Measurements from ENCODE around the gene COX7B. TPM values are rescaled to one million over a fixed set of nuclear protein-coding genes. Genes with fewer than 3 reads are reported as not detected.

The COX7B gene
- total RNA-seq, 1 experiment from 2014 or later: 245 TPM

GRCh38 chrX:77953302-77953701 lies 54.0 kb downstream of the COX7B start:
- intact Hi-C loops (cut with micrococcal nuclease): no loop called here
- TF ChIP-seq, protein P1, sequence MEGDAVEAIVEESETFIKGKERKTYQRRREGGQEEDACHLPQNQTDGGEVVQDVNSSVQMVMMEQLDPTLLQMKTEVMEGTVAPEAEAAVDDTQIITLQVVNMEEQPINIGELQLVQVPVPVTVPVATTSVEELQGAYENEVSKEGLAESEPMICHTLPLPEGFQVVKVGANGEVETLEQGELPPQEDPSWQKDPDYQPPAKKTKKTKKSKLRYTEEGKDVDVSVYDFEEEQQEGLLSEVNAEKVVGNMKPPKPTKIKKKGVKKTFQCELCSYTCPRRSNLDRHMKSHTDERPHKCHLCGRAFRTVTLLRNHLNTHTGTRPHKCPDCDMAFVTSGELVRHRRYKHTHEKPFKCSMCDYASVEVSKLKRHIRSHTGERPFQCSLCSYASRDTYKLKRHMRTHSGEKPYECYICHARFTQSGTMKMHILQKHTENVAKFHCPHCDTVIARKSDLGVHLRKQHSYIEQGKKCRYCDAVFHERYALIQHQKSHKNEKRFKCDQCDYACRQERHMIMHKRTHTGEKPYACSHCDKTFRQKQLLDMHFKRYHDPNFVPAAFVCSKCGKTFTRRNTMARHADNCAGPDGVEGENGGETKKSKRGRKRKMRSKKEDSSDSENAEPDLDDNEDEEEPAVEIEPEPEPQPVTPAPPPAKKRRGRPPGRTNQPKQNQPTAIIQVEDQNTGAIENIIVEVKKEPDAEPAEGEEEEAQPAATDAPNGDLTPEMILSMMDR (IDR thresholded peaks at IDR 0.05; ENCODE audit: unreplicated experiment): no peak
- BruUV-seq (replicated peaks): no TSS peak
- Mint-ChIP-seq H3K4me1 (ENCODE audit: insufficient read depth, unreplicated experiment) (no peaks in the 10 kb centered on the region), H3K27ac (ENCODE audit: low read depth, unreplicated experiment) (no peak overlapping the region), H3K36me3 (ENCODE audit: insufficient read depth, unreplicated experiment) (no peaks in the 10 kb centered on the region), H3K27me3 (ENCODE audit: insufficient read depth, unreplicated experiment) (no peaks in the 10 kb centered on the region), H3K9me3 (ENCODE audit: unreplicated experiment) (peaks cover 4% of the 10 kb centered on the region), H3K4me3 (ENCODE audit: unreplicated experiment) (no peak overlapping the region)
- ChIA-PET CTCF (interaction anchor here (0.5 to 1.0 kb wide), 4 partner anchors 10 to 72 kb away, joined by 4 to 6 read pairs (median 4); no protein-coding TSS in a partner anchor), POLR2A (no interaction called here)
- DNase-seq (ENCODE audit: unreplicated experiment): no peak

GRCh38 chrX:77953708-77954107 lies 54.4 kb downstream of the COX7B start:
- Mint-ChIP-seq H3K4me1 (ENCODE audit: insufficient read depth, unreplicated experiment) (no peaks in the 10 kb centered on the region), H3K27me3 (ENCODE audit: insufficient read depth, unreplicated experiment) (no peaks in the 10 kb centered on the region), H3K9me3 (ENCODE audit: unreplicated experiment) (peaks cover 5% of the 10 kb centered on the region), H3K4me3 (ENCODE audit: unreplicated experiment) (no peak overlapping the region), H3K27ac (ENCODE audit: low read depth, unreplicated experiment) (no peak overlapping the region), H3K36me3 (ENCODE audit: insufficient read depth, unreplicated experiment) (no peaks in the 10 kb centered on the region)
- no peak for DNase-seq (ENCODE audit: unreplicated experiment)
- ChIA-PET CTCF (interaction anchor here (0.5 to 1.0 kb wide), 4 partner anchors 9 to 71 kb away, joined by 4 to 6 read pairs (median 4); no protein-coding TSS in a partner anchor), POLR2A (no interaction called here)
- BruUV-seq (replicated peaks): no TSS peak
- TF ChIP-seq, protein P1 (IDR thresholded peaks at IDR 0.05; ENCODE audit: unreplicated experiment): no peak
- intact Hi-C loops (cut with micrococcal nuclease): no loop called here

Other genes starting within 250 kb of the COX7B start
- gene ATRX, start 113.3 kb upstream of the COX7B start, total RNA-seq (2022): 57.3 and 70.2 TPM in 2 replicates
- 50.3 and 60.2 TPM in 2 replicates for gene MAGT1, start 4.0 kb upstream of the COX7B start, total RNA-seq (2022)
- 3.8 and 4.8 TPM in 2 replicates for gene ATP7A, start 11.2 kb downstream of the COX7B start, total RNA-seq (2022)
- gene PGAM4, start 70.2 kb downstream of the COX7B start, total RNA-seq (2022): not detected in 2 replicates
- 279 and 310 TPM in 2 replicates for gene PGK1, start 204.8 kb downstream of the COX7B start, total RNA-seq (2022)
- 11.8 and 14.1 TPM in 2 replicates for gene TAF9B, start 240.2 kb downstream of the COX7B start, total RNA-seq (2022)

Measured in MCF 10A (cell line).